Measurements from ENCODE around the gene TRIM39. TPM values are rescaled to one million over a fixed set of nuclear protein-coding genes. Genes with fewer than 3 reads are reported as not detected.

TRIM39 gene
- total and polyA plus RNA-seq, 2 of the 4 experiments (the other 2 are of a cell fraction) = 7.5 to 10.0 TPM

- no peak for TF ChIP-seq CTCF (conservative IDR thresholded peaks at IDR 0.05; ENCODE audit: low read depth, low read length)
- TF ChIP-seq MAZ (IDR thresholded peaks at IDR 0.05; ENCODE audit: borderline replicate concordance, low read depth, low read length) = no peak
- TF ChIP-seq MXI1 (IDR thresholded peaks at IDR 0.05; ENCODE audit: borderline replicate concordance, low read depth, low read length) = no peak
- no peak for TF ChIP-seq RFX5 (IDR thresholded peaks at IDR 0.05; ENCODE audit: low read depth, low read length)
These were observed 2.9 kb upstream of the TRIM39 start (continued) for GRCh38 chr6:30323806-30324205.

All from IMR-90 (cell line).